WI38 (cell line): Measurements from ENCODE around the gene NEUROD4.

Experiments
- H3K4me3 ChIP-seq: 2 replicates; pipeline ENCODE4 v1.5.1; 2011; ENCODE audit warnings: low read depth, mild to moderate bottlenecking, control low read depth, low read length
- CTCF ChIP-seq: IDR thresholded peaks from 2 replicates; pipeline ENCODE4 v1.5.1; 2012; ENCODE audit warnings: low read depth, mild to moderate bottlenecking, control low read depth, low read length

NEUROD4 gene

GRCh38 chr12:54997929-54998522, 21.7 kb upstream of the NEUROD4 start:
- TF ChIP-seq CTCF = no peak
- H3K4me3 ChIP-seq = no peak overlapping the region

DNA sequence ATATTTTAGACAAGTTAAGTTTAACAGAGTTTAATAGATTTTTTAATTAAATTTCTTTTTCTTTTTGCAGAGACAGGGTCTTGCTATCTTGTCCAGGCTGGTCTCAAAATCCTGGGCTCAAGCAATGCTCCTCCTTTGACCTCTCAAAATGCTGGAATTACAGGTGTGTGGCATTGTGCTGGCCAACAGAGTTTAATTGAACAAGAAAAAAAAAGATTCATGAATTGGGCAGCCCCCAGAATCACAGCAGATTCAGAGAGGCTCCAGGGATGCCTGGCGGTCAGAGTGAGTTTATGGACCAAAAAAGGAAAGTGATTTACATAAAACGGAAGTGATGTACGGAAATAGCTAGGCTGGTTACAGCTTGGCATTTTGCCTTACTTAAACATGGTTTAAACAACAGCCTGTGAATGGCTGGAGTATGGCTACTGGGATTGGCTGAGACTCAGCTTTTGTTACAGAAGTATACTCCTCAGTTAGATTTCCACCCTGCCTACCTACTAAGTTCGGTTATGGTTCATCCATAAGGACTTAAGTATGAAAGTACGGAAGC, 20.7 kb upstream of the NEUROD4 start:
- no peak for TF ChIP-seq CTCF
- no peak overlapping the region for H3K4me3 ChIP-seq

- no peak for TF ChIP-seq CTCF
- H3K4me3 ChIP-seq = no peak overlapping the region
These were observed 18.4 kb upstream of the NEUROD4 start for GRCh38 chr12:55001198-55001868.

DNA sequence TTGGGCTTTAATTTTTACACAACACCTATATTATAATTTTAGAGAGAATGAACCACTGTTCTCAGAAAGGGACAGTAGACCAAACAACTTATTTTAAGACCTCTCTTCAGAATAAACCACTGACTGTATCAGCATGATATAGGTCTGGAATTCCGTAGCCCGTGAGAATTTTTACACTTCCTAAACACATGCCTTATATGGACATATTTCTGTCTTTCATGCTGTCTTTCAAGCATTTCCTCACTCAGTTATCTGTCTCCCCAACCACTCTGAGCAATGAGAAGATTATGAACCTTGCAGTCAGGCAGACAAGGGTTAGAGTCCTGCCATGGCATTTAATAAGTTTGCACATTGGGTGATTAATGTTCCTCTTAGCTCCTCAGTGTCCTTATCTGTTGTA, 17.4 kb upstream of the NEUROD4 start:
- H3K4me3 ChIP-seq = no peak overlapping the region
- no peak for TF ChIP-seq CTCF

DNA sequence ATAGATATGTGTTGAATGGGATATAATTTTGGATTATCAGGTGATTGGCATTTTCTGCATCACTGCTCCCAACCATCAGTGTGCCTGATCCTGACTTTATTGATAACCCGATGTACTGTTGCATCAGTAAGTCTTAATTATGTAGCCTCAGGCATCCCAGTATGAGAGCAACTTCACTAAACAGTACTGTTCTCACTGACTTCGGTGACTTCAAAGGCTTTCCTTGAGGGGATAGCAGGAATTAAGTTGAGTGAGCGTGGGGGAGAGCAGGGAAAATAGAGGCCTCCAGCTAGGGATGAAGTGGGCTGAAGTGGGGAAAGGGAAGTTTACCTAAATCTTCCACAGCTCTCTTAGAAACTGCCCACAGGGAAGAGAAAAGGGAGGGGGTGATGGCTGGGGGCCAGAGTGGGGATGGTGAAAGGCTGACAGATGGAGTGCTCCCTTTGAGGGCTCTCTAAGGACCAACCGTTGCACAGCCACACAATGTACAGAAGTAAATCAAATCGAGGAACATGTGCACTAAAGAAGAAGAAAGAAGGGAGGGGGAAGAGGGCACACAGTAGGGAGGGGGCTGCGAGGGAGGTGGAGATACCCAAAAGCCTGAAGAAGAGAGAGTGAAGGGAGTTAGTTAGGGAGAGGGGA, 10.7 kb upstream of the NEUROD4 start:
- no peak for TF ChIP-seq CTCF

GRCh38 chr12:55017416-55017925, 2.3 kb upstream of the NEUROD4 start:
- H3K4me3 ChIP-seq = no peak overlapping the region
- no peak for TF ChIP-seq CTCF

More for the DNA sequence above, 10.7 kb upstream of the NEUROD4 start:
- H3K4me3 ChIP-seq = no peak overlapping the region

DNA sequence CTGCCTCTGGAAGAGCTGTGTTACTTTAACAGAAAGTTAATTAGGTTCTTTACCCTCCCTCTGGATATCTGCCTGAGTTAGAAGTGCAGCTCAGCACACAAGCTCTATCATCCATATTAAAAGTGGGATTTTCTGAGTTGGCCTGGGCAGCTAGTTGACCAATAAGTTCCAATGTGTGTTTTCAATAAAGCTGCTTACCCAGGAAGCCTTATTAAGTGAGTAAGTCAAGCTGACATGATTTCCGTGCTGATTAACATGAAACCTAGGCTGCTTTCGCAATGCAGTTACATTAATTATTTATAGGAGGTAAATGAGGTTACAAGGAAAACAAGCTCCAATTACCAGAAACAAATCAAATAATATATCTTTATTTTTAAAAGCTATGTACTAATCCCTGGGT, 4.8 kb downstream of the NEUROD4 start:
- no peak for TF ChIP-seq CTCF
- no peak overlapping the region for H3K4me3 ChIP-seq
